K562 (cell line): Measurements from ENCODE around the gene TPSAB1. TPM values are rescaled to one million over a fixed set of nuclear protein-coding genes. Genes with fewer than 3 reads are reported as not detected.
A peak's percentile ranks its signal among the peaks of the same experiment; 100 is the strongest.

Experiments used
- RERE ChIP-seq: sonication (generic); formaldehyde crosslinking; IDR thresholded peaks from 2 replicates; pipeline ENCODE4 v1.8.0; 2023; ENCODE audit warnings: missing genetic modification reagents, mild to moderate bottlenecking, borderline replicate concordance
- polyA plus RNA-seq, 8 experiments: library from polyadenylated mRNA; depleted of rRNA in 4 of 8; stranded (reverse) in 5 of 8; unstranded in 3 of 8; fragments of >200 nt; fragmentation: Nextera tagmentation in 2 of 8; fragmentation: Illumina TruSeq in 1 of 8; extraction: Ambion mirVana in 2 of 8; extraction: Trizol in 1 of 8; gene quantifications; 2 replicates each; pipeline versions ENCODE4 v1.2.1 to v1.2.3, GENCODE V29; 2011 to 2014; ENCODE audit warnings: inconsistent platforms in 1 of 8, missing spikeins in 1 of 8
- total RNA-seq, 7 experiments: library from RNA; depleted of rRNA in 6 of 7; stranded (reverse); fragments of >200 nt in 6 of 7; fragmentation: Illumina TruSeq in 2 of 7; extraction: Trizol in 2 of 7; gene quantifications; 2 replicates each; pipeline versions ENCODE4 v1.2.1 to v1.2.3, GENCODE V29; 2011 to 2021; ENCODE audit warnings: low replicate concordance in 1 of 7
- TF ChIP-seq, protein P1 (sequence below), 3 experiments: fragments of 200-800 bp in 1 of 3; sonication (Bioruptor generic) in 1 of 3; sonication (generic) in 1 of 3; formaldehyde crosslinking in 1 of 3; IDR thresholded peaks; 2 replicates each; pipeline versions ENCODE4 v1.6.1 to v1.8.0; 2016 to 2022; ENCODE audit warnings: mild to moderate bottlenecking in 2 of 3, missing compliant biosample characterization in 2 of 3, missing genetic modification characterization in 2 of 3, missing genetic modification reagents in 1 of 3

The TPSAB1 gene
- total and polyA plus RNA-seq, 9 of the 15 experiments (the other 6 are each of a cell fraction or from before 2014, with no cell fraction given), result not detected

GRCh38 chr16:1220098-1220728 lies 20.3 kb upstream of the TPSAB1 start (continued):
- TF ChIP-seq RERE (CRISPR knock-in tag), result no peak
- TF ChIP-seq, protein P1, sequence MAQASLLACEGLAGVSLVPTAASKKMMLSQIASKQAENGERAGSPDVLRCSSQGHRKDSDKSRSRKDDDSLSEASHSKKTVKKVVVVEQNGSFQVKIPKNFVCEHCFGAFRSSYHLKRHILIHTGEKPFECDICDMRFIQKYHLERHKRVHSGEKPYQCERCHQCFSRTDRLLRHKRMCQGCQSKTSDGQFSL (CRISPR knock-in tag; IDR thresholded peaks at IDR 0.05), result 0 out of 2 replicates have a peak, but pooled peaks have one; percentile 34
- TF ChIP-seq, protein P1 (tag; IDR thresholded peaks at IDR 0.05), result no peak
